H9 (cell line): ENCODE data around the gene SNX21. TPM values are rescaled to one million over a fixed set of nuclear protein-coding genes. Genes with fewer than 3 reads are reported as not detected.

Experiments
- DNase-seq: peaks from one replicate; pipeline ENCODE4 v3.0.0-alpha.2; 2017
- H2AFZ ChIP-seq: one replicate; pipeline ENCODE4 v1.6.1; 2013; ENCODE audit warnings: mild to moderate bottlenecking, low read length, control low read depth, moderate library complexity
- H2AK5ac ChIP-seq: 2 replicates; pipeline ENCODE4 v1.6.1; 2013; ENCODE audit warnings: low read length, control low read depth, mixed read lengths; ENCODE audit not compliant: insufficient read length
- H2BK120ac ChIP-seq: one replicate; pipeline ENCODE4 v1.6.1; 2013; ENCODE audit warnings: low read depth, mild to moderate bottlenecking, low read length, control low read depth, inconsistent platforms; ENCODE audit not compliant: poor library complexity, severe bottlenecking
- H2BK12ac ChIP-seq: 2 replicates; pipeline ENCODE4 v1.6.1; 2013; ENCODE audit warnings: low read length, control low read depth, mixed read lengths, low read depth; ENCODE audit not compliant: insufficient read length
- H2BK15ac ChIP-seq: 2 replicates; pipeline ENCODE4 v1.6.1; 2013; ENCODE audit warnings: low read depth, low read length, control low read depth
- H2BK20ac ChIP-seq: one replicate; pipeline ENCODE4 v1.6.1; 2013; ENCODE audit warnings: low read depth, mild to moderate bottlenecking, low read length, control low read depth, inconsistent platforms; ENCODE audit not compliant: poor library complexity, severe bottlenecking
- H2BK5ac ChIP-seq: 2 replicates; pipeline ENCODE4 v1.6.1; 2013; ENCODE audit warnings: low read length, control low read depth, mixed read lengths; ENCODE audit not compliant: insufficient read length
- H3K14ac ChIP-seq: 2 replicates; pipeline ENCODE4 v1.6.1; 2013; ENCODE audit warnings: low read length, control low read depth; ENCODE audit not compliant: insufficient read depth
- H3K18ac ChIP-seq: 2 replicates; pipeline ENCODE4 v1.6.1; 2013; ENCODE audit warnings: low read depth, mild to moderate bottlenecking, mixed read lengths, low read length, control low read depth; ENCODE audit not compliant: insufficient read length
- H3K23ac ChIP-seq: 2 replicates; pipeline ENCODE4 v1.6.1; 2013; ENCODE audit warnings: low read length, control low read depth, mixed read lengths, low read depth; ENCODE audit not compliant: insufficient read length
- H3K23me2 ChIP-seq: 2 replicates; pipeline ENCODE4 v1.6.1; 2013; ENCODE audit warnings: low read depth, mild to moderate bottlenecking, mixed read lengths, low read length, control low read depth; ENCODE audit not compliant: insufficient read length, poor library complexity, severe bottlenecking
- H3K27ac ChIP-seq: 2 replicates; pipeline ENCODE4 v1.5.1; 2013; ENCODE audit warnings: low read length, control low read depth, mixed read lengths, low read depth; ENCODE audit not compliant: insufficient read length
- H3K27me3 ChIP-seq: 2 replicates; pipeline ENCODE4 v1.6.1; 2013; ENCODE audit warnings: low read length, control low read depth, inconsistent platforms; ENCODE audit not compliant: insufficient read depth
- H3K4ac ChIP-seq: 2 replicates; pipeline ENCODE4 v1.6.1; 2013; ENCODE audit warnings: low read depth, mild to moderate bottlenecking, control low read depth, inconsistent platforms, low read length, moderate library complexity
- H3K4me1 ChIP-seq: 2 replicates; pipeline ENCODE4 v1.6.1; 2013; ENCODE audit warnings: low read length, control low read depth, inconsistent platforms; ENCODE audit not compliant: insufficient read depth
- H3K4me2 ChIP-seq: 2 replicates; pipeline ENCODE4 v1.6.1; 2013; ENCODE audit warnings: low read length, control low read depth, mixed read lengths; ENCODE audit not compliant: insufficient read length, insufficient read depth
- H3K56ac ChIP-seq: 2 replicates; pipeline ENCODE4 v1.6.1; 2013; ENCODE audit warnings: low read depth, mild to moderate bottlenecking, mixed read lengths, low read length, control low read depth; ENCODE audit not compliant: insufficient read length
- H3K79me1 ChIP-seq: 2 replicates; pipeline ENCODE4 v1.6.1; 2013; ENCODE audit warnings: low read depth, mild to moderate bottlenecking, moderate library complexity, low read length, control low read depth, inconsistent platforms; ENCODE audit not compliant: insufficient read depth, poor library complexity, severe bottlenecking
- H3K79me2 ChIP-seq: 2 replicates; pipeline ENCODE4 v1.6.1; 2013; ENCODE audit warnings: low read length, control low read depth, inconsistent platforms; ENCODE audit not compliant: insufficient read depth
- H3K9ac ChIP-seq: 2 replicates; pipeline ENCODE4 v1.6.1; 2013; ENCODE audit warnings: low read length, control low read depth, mixed read lengths; ENCODE audit not compliant: insufficient read length; ENCODE audit errors: extremely low read depth
- H3K9me3 ChIP-seq: one replicate; pipeline ENCODE4 v1.6.1; 2013; ENCODE audit warnings: low read depth, low read length, inconsistent platforms; ENCODE audit not compliant: control insufficient read depth
- H3T11ph ChIP-seq: one replicate; pipeline ENCODE4 v1.6.1; 2013; ENCODE audit warnings: mild to moderate bottlenecking, low read length, control low read depth, inconsistent platforms
- H4K20me1 ChIP-seq: one replicate; pipeline ENCODE4 v1.6.1; 2013; ENCODE audit not compliant: control insufficient read depth, insufficient read length, insufficient read depth
- H4K5ac ChIP-seq: 2 replicates; pipeline ENCODE4 v1.6.1; 2013; ENCODE audit warnings: low read depth, mild to moderate bottlenecking, mixed read lengths, low read length, control low read depth; ENCODE audit not compliant: insufficient read length
- H4K8ac ChIP-seq: replicated peaks from 2 replicates; pipeline ENCODE4 v1.6.1; 2013; ENCODE audit warnings: low read length, control low read depth, mixed read lengths, low read depth; ENCODE audit not compliant: insufficient read length
- H4K91ac ChIP-seq: 2 replicates; pipeline ENCODE4 v1.6.1; 2013; ENCODE audit warnings: low read depth, mild to moderate bottlenecking, moderate library complexity, mixed read lengths, low read length, control low read depth; ENCODE audit not compliant: insufficient read length
- H3K27ac Mint-ChIP-seq, 3 experiments: 2 replicates in 2 of 3; 3 replicates in 1 of 3; pipeline ENCODE4 v1.8.0; 2020 to 2021; ENCODE audit warnings: mixed read lengths in 3 of 3, mild to moderate bottlenecking in 1 of 3, moderate library complexity in 1 of 3
- H3K27me3 Mint-ChIP-seq: 2 replicates; pipeline ENCODE4 v1.8.0; 2021; ENCODE audit warnings: low read depth, mild to moderate bottlenecking, moderate library complexity, mixed read lengths
- H3K36me3 Mint-ChIP-seq, 3 experiments: 2 replicates in 2 of 3; 3 replicates in 1 of 3; pipeline ENCODE4 v1.8.0; 2020 to 2021; ENCODE audit warnings: low read depth in 3 of 3, mixed read lengths in 3 of 3; ENCODE audit not compliant: insufficient read depth in 1 of 3
- H3K4me1 Mint-ChIP-seq, 2 experiments: 2 replicates each; pipeline ENCODE4 v1.8.0; 2020; ENCODE audit warnings: mixed read lengths in 2 of 2
- H3K4me3 Mint-ChIP-seq, 2 experiments: 2 replicates in 1 of 2; 3 replicates in 1 of 2; pipeline ENCODE4 v1.8.0; 2020 to 2021; ENCODE audit warnings: mild to moderate bottlenecking in 2 of 2, mixed read lengths in 2 of 2, moderate library complexity in 1 of 2
- H3K9me3 Mint-ChIP-seq, 2 experiments: 2 replicates in 1 of 2; 3 replicates in 1 of 2; pipeline ENCODE4 v1.8.0; 2020; ENCODE audit warnings: mild to moderate bottlenecking in 2 of 2, mixed read lengths in 2 of 2, moderate library complexity in 1 of 2
- CTCF ChIP-seq: fragments of 200-600 bp; sonication (generic); conservative IDR thresholded peaks from 3 replicates; pipeline ENCODE4 v1.8.0; 2021; ENCODE audit warnings: antibody characterized with exemption, mild to moderate bottlenecking
- WGBS: extraction: QIAGEN DNeasy Blood & Tissue Kit; methylation state at CpG from one replicate; pipeline ENCODE4 v1.1.7; 2013; ENCODE audit warnings: missing lambda C conversion rate, low lambda C conversion rate, mixed read lengths; ENCODE audit not compliant: insufficient read length; ENCODE audit errors: extremely low coverage; 5-methylcytosine and 5-hydroxymethylcytosine counted together
- total RNA-seq: library from RNA; stranded (reverse); gene quantifications from 2 replicates; pipeline ENCODE4 v1.2.1, GENCODE V29; 2021

The SNX21 gene
- total RNA-seq, 1 experiment from 2014 or later = 20.5 TPM

- peaks cover 17 to 19% of the 10 kb centered on the region in 2 experiments for H3K4me1 Mint-ChIP-seq
- Histone ChIP-seq H3K4me1 (no peaks in the 10 kb centered on the region), H3K56ac (no peak overlapping the region), H3K79me1 (peaks cover 3% of the 10 kb centered on the region), H2BK15ac (no peak overlapping the region), H4K91ac (no peak overlapping the region), H2BK120ac (no peak overlapping the region), H2BK20ac (no peak overlapping the region), H3K14ac (no peak overlapping the region), H2AK5ac (no peak overlapping the region), H4K5ac (no peak overlapping the region), H2BK5ac (no peak overlapping the region), H3K27ac (no peak overlapping the region), H3K4me2 (no peak overlapping the region), H3K18ac (no peak overlapping the region), H2BK12ac (no peak overlapping the region), H3K23ac (no peak overlapping the region), H3T11ph (no peak overlapping the region), H4K8ac (no peak overlapping the region), H3K9me3 (no peaks in the 10 kb centered on the region), H3K4ac (no peak overlapping the region), H2AFZ (no peak overlapping the region), H3K9ac (no peak overlapping the region), H4K20me1 (no peaks in the 10 kb centered on the region), H3K23me2 (peaks cover 7% of the 10 kb centered on the region), H3K79me2 (peaks cover 10% of the 10 kb centered on the region; the same call in 1 of the 2 replicates), H3K27me3 (no peaks in the 10 kb centered on the region)
- 0 out of 5 replicates have a peak overlapping the region, but pooled peaks of 1 of the 2 experiments have one; percentile 38 for H3K4me3 Mint-ChIP-seq
- DNase-seq = no peak
- H3K36me3 Mint-ChIP-seq = peaks cover 31 to 44% (median 39%) of the 10 kb centered on the region in 3 experiments
- no peak for TF ChIP-seq CTCF
- WGBS = no CpG with 5 or more reads among the region's 3 CpGs
- H3K27me3 Mint-ChIP-seq = no peaks in the 10 kb centered on the region
- peaks cover 0 to 3% of the 10 kb centered on the region in 2 experiments; a peak in 2 of 5 replicates for H3K9me3 Mint-ChIP-seq
- H3K27ac Mint-ChIP-seq = peak overlapping the region in 1 of 3 experiments; percentile 91; a peak in 2 of 7 replicates
These were observed 16.6 kb upstream of the SNX21 start for GRCh38 chr20:45816951-45817350.
